KBM-7 (cell line): Measurements from ENCODE around the gene IFI27L2.
A peak's percentile ranks its signal among the peaks of the same experiment; 100 is the strongest.

Experiments
- DNase-seq: peaks from one replicate; pipeline ENCODE4 v3.0.0-alpha.2; 2015
- in situ Hi-C: fragments of 300-500 bp; cut with MboI; formaldehyde crosslinking; loops from 2 replicates; pipeline ENCODE4 v1.14.3; 2020; ENCODE audit warnings: low sequenced_read_pairs, low pct_unique_long_range_greater_than_20kb, mixed read lengths

The IFI27L2 gene

DNA sequence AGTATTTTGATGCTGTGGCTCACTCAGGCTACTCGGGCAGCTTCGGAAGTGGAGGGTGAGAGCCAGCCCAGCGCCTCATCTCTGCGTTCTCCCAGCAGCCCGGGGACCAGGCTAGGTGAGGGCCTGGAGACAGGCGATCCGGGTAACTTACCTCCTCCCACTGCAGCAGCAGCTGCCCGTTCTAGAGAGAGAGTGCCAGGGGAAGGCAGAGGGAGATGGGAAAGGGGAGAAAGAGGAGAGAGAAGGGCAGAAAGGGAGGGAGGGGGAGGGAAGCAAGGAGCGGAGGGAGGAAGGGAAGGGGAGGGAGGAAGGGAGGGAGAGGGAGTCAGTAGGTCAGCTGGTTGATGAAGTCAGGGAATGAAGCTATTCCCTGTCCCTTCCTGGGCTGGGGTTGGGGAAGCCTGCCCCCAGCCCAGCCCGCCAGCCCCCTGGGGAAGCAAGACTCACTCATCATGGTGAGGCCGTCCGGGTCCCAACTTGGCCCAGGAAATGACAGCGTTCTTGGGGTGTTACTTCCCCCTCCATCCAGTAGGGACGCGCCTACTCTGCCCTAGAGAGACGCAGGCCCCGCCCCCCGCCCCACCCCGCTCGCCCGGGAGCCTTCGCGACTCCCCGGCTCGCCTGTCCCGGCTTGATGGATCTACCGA is at the start of gene IFI27L2:
Gene IFI27L2, minus strand, starts transcription at position 494 of the 647 bp plus-strand sequence. Its CDS starts 40 bp downstream, at position 454.
- in situ Hi-C loops: no loop called here
- DNase-seq: peak; percentile 57

DNA sequence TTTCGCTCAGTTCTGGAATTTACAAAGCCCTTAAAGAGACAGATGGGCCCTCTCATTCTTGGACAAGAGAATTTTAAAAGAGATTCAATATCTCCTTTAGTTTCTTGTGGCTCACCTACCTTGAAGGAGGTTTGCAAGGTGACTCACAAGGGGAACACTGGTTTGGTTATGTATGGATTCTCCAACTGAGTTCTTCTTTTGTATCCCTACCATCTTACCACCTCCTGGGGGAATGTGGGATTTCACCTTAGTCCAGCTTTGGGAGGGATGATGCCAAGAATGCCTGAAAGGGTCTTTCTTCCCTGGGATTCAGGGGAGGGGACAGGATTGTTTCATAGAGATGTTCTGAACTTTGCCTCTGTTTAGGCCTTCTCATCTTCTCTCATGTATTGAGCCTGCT is 48.4 kb upstream of the IFI27L2 start:
- in situ Hi-C loops: no loop called here
- no peak for DNase-seq

DNA sequence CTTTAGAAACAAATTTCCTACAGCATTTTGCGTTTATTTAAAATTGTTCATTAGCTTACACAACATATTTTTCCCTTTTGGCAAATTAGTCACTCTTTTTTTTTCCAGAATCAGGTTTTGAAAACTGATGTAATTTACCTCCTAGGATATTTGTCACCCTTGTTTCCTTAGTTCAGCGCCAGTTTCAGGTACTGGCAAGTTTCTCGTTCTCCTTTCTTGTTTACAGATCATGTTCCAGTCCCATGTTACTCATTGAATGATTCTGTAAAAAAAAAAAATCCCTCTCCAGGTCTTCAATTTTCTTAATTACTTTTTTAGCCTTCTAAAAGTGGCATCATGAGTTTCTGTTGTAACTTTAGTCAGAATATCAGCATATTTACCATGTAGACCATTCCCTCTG is 47.4 kb upstream of the IFI27L2 start:
- in situ Hi-C loops: no loop called here
- DNase-seq: no peak

- DNase-seq: no peak
- in situ Hi-C loops: no loop called here
These were observed 46.3 kb upstream of the IFI27L2 start for GRCh38 chr14:94175747-94176146.

DNA sequence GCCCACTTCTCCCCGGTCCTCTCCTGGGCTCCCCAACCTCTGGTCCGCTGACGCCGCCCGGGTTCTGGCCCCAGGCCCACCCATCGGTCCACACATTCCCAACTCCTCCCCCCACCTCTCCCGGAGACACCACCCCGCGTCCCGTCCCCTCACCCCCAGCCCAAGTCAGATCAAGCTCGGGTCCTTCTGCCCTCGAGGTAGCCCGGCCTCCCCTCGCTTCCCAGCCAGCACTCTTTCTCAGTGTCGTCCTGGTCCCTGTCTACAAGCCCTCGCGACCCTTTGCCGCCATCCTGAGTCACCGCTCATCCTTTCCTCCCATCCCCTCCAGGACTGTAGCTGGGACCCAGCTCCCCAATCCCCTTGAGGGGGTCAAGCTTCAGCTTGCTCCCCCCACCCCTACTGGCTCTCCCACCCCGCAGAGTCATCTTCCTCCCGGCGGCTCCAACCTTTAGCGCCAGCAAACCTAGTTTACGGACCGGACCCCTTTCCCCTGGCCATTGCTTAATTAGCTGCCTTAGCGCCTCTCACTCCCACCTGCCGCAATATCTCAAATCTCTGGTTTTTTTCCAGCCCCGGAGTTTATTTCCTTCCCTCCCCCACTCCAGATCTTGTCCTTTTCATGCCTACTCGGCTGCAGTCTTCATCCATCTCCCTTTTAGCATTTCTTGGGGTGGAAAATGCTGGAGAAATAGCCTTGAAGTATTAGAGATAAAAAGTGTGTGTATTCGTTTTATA is 45.8 kb upstream of the IFI27L2 start:
- in situ Hi-C loops: no loop called here

DNA sequence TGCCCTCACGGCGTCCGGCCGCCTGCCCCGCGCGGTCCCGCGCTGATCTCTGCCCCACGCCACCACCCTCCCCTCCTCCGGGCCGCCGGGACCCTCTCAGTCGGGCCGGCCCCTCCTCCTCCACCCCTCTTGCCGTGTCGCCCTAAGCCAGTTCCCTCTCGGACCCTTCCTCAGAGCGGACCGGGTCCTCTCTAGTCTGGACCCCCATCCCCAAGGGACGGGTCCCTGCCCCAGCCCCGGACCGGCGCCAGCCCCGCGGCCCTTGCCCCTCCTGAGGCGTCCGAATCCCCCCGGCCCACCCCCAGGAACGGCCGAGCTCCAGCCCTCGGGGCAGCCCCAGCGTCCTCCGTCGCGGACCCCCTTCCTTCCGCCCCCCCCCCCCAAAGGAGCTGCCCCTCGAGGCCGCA is 45.2 kb upstream of the IFI27L2 start:
- in situ Hi-C loops: no loop called here
- DNase-seq: no peak

More for the DNA sequence above, 45.8 kb upstream of the IFI27L2 start:
- DNase-seq: peak; percentile 11

DNA sequence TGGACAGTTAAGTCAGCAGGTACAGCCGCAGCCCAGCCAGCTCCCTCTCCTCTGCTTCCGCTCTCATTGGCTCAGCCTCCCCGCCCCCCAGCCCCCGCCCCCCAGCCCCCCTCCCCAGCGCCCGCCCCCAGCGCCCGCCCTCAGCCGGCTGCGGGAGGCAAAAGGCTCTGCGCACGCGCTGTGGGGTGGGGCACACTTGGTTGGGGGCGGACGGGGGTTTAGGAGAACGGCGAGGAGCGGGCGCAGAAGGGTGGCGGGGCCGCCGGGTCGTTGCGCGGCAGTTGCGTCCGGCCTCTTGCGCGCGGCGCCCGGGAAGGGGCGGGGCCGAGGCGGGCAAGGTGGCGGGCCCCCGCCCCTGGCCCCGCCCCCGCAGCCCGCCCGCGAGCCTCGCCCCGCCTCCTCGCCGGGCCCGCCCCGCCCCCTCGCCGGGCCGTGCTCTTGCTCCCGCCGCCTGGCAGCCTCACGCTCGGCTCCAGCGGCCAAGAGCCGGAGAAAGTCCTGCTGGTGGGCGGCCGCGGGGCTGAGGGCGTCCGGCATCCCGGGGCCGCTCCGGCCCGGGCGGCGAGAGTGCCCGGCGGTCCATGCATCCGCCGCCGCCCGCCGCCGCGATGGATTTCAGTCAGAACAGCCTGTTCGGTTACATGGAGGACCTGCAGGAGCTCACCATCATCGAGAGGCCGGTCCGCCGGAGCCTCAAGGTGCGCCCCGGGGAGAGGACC is 44.6 kb upstream of the IFI27L2 start, which contains the start of gene PPP4R4:
Gene PPP4R4, plus strand, starts transcription at position 438 of the 719 bp plus-strand sequence. Its CDS starts 144 bp downstream, at position 582.
- in situ Hi-C loops: no loop called here
- DNase-seq: peak; percentile 59

- in situ Hi-C loops: no loop called here
- peak; percentile 20 for DNase-seq
These were observed 44.1 kb upstream of the IFI27L2 start for GRCh38 chr14:94173471-94173884.

- in situ Hi-C loops: no loop called here
- no peak for DNase-seq
These were observed 43.1 kb upstream of the IFI27L2 start for GRCh38 chr14:94172545-94172944.

- in situ Hi-C loops: no loop called here
- DNase-seq: no peak
These were observed 41.8 kb upstream of the IFI27L2 start for GRCh38 chr14:94171208-94171607.

DNA sequence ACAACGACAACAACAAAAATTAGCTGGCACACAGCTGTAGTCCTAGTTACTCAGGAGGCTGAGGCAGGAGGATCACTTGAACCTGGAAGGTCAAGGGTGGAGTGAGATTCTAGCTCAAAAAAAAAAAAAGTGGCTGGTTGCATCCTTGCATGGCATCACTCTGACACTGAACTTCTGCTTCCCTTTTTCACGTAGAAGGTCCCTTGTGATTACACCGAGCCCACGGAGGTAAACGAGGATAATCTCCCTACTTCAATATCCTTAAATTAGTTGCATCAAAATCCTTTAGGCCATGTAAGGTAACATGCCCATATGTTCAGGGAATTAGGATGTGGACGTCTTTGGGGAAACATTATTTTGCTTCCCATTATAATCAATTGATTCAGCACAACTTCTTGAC is 40.7 kb upstream of the IFI27L2 start:
- in situ Hi-C loops: no loop called here
- no peak for DNase-seq

GRCh38 chr14:94165744-94166143 is 36.3 kb upstream of the IFI27L2 start:
- in situ Hi-C loops: no loop called here

GRCh38 chr14:94164685-94165431 is 35.5 kb upstream of the IFI27L2 start:
- in situ Hi-C loops: no loop called here
- no peak for DNase-seq

More at GRCh38 chr14:94165744-94166143, 36.3 kb upstream of the IFI27L2 start:
- DNase-seq: no peak

DNA sequence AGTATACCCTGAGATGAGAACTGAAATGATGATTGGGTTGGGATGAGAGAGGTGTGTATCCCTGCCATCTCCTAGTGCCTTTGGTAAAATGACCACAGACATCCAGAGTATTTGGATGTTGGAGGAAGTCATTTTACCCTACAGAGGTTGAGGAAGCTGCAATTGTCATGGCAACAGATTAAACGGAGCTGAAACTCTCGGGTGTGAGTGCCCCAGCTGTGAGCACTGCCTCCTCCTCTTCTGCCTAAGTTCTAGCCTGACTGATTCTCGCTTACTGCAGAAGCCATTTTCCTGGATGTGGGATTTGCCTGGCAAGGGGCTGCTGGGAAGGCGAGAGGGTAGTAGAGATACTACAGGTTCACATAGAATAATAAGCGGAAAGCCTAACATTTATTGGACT is 34.4 kb upstream of the IFI27L2 start:
- DNase-seq: peak; percentile 42
- in situ Hi-C loops: no loop called here

DNA sequence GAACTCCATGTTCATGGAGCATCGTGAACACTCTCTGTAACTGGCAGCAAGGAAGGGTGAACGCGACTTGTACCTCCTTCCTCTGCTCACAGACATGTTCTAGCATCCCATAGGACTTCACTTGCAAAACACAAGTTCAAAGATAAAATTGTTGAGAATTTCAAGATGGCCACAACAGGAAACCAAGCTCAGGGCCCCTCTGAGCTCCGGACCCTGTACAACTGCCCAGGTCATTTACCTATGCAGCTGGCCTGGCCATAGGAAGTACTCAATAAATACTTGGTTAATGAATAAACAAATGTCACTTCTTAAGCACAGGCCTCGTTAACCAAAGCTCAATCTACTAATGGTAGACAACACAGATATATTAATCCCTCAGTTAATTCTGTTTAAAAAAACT is 33.1 kb upstream of the IFI27L2 start:
- no peak for DNase-seq
- in situ Hi-C loops: no loop called here

- in situ Hi-C loops: no loop called here
- DNase-seq: peak; percentile 12
These were observed 32.6 kb upstream of the IFI27L2 start for GRCh38 chr14:94161981-94162380.

DNA sequence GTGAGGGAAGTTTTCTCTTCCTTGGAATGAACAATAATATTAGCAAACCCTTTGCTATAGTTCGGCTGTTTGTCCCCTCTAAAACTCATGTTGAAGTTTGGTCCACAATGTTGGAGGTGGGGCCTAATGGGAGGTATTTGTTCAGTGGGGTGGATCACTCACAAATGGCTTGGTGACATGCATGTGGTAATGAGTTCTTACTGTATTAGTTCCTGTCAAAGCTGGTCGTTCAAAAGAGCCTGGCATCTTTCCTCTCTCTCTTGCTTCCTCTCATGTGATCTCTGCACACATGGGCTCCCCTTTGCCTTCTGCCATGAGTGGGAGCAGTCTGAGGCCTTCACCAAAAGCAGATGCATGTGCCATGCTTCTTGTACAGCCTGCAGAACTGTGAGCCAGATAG is 31.7 kb upstream of the IFI27L2 start:
- DNase-seq: no peak
- in situ Hi-C loops: no loop called here

- in situ Hi-C loops: no loop called here
- DNase-seq: no peak
These were observed 29.0 kb upstream of the IFI27L2 start for GRCh38 chr14:94158239-94158883.

DNA sequence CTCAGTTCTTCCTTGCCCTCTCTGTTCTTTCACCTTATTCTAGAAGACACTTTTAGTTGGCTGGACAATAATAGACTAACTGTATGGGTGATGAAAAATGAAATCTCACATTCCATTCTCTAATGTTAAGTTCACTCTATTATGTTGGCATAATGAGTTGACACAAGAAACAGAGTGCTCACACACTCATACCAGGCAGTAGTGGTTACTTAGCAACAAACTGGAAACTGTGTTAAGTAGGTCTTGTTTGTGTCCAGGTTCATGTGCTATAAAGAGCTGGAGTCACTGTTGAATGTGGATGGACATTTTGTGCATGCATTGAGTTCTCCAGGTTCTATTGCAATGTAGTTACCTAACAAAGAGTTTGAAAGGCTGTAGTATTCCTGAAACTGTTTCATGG is 27.8 kb upstream of the IFI27L2 start:
- in situ Hi-C loops: no loop called here
- DNase-seq: no peak
